Neural progenitor cell (in vitro differentiated cells): Measurements from ENCODE around the gene MYBPH. TPM values are rescaled to one million over a fixed set of nuclear protein-coding genes. Genes with fewer than 3 reads are reported as not detected.

Experiments used
- DNase-seq: peaks from one replicate; pipeline ENCODE4 v3.0.0-alpha.2; 2016; ENCODE audit warnings: low spot score
- H2AFZ ChIP-seq: fragments of 200-600 bp; sonication (generic); replicated peaks from 2 replicates; pipeline ENCODE4 v1.6.1; 2016; ENCODE audit warnings: antibody characterized with exemption
- H3F3A ChIP-seq: fragments of 200-600 bp; sonication (generic); 2 replicates; pipeline ENCODE4 v1.6.1; 2016; ENCODE audit warnings: antibody characterized with exemption, low read depth
- H3K27ac ChIP-seq: fragments of 200-600 bp; sonication (generic); 2 replicates; pipeline ENCODE4 v1.5.1; 2016; ENCODE audit warnings: mild to moderate bottlenecking
- H3K27me3 ChIP-seq: fragments of 200-600 bp; sonication (generic); 2 replicates; pipeline ENCODE4 v1.6.1; 2016; ENCODE audit warnings: mild to moderate bottlenecking, moderate library complexity
- H3K36me3 ChIP-seq: fragments of 200-600 bp; sonication (generic); 2 replicates; pipeline ENCODE4 v1.5.1; 2016
- H3K4me1 ChIP-seq: fragments of 200-600 bp; sonication (generic); 2 replicates; pipeline ENCODE4 v1.6.1; 2016; ENCODE audit warnings: mixed run types
- H3K4me2 ChIP-seq: fragments of 200-600 bp; sonication (generic); 2 replicates; pipeline ENCODE4 v1.6.1; 2016
- H3K4me3 ChIP-seq: fragments of 200-600 bp; sonication (generic); 2 replicates; pipeline ENCODE4 v1.5.1; 2016
- H3K79me2 ChIP-seq: fragments of 200-600 bp; sonication (generic); 2 replicates; pipeline ENCODE4 v1.6.1; 2016; ENCODE audit warnings: low read depth
- H3K9ac ChIP-seq: fragments of 200-600 bp; sonication (generic); 2 replicates; pipeline ENCODE4 v1.6.1; 2016
- H3K9me3 ChIP-seq: fragments of 200-600 bp; sonication (generic); 2 replicates; pipeline ENCODE4 v1.5.1; 2016; ENCODE audit warnings: low read depth
- H4K20me1 ChIP-seq: fragments of 200-600 bp; sonication (generic); 2 replicates; pipeline ENCODE4 v1.6.1; 2016; ENCODE audit warnings: low read depth
- H3K27ac Mint-ChIP-seq: 3 replicates; pipeline ENCODE4 v1.8.0; 2021; ENCODE audit warnings: mixed read lengths
- H3K27me3 Mint-ChIP-seq: 2 replicates; pipeline ENCODE4 v1.8.0; 2022; ENCODE audit warnings: low read depth, mild to moderate bottlenecking, inconsistent platforms, moderate library complexity, mixed read lengths; ENCODE audit not compliant: insufficient read depth
- H3K36me3 Mint-ChIP-seq: 3 replicates; pipeline ENCODE4 v1.8.0; 2021; ENCODE audit warnings: mixed read lengths
- H3K4me1 Mint-ChIP-seq: 3 replicates; pipeline ENCODE4 v1.8.0; 2021; ENCODE audit warnings: mixed read lengths
- H3K4me3 Mint-ChIP-seq: 3 replicates; pipeline ENCODE4 v1.8.0; 2021; ENCODE audit warnings: mild to moderate bottlenecking, moderate library complexity, mixed read lengths
- H3K9me3 Mint-ChIP-seq: 3 replicates; pipeline ENCODE4 v1.8.0; 2020; ENCODE audit warnings: mixed read lengths
- EZH2 ChIP-seq: fragments of 200-600 bp; sonication (generic); IDR thresholded peaks from 2 replicates; pipeline ENCODE4 v1.6.1; 2017; ENCODE audit warnings: antibody characterized with exemption, mild to moderate bottlenecking, moderate library complexity
- EZH2phosphoT487 ChIP-seq: fragments of 200-600 bp; sonication (generic); IDR thresholded peaks from 2 replicates; pipeline ENCODE4 v1.6.1; 2017; ENCODE audit warnings: antibody characterized with exemption
- total RNA-seq: library from RNA; depleted of rRNA; stranded (reverse); fragments of >200 nt; gene quantifications from 2 replicates; pipeline ENCODE4 v1.2.3, GENCODE V29; 2015; ENCODE audit warnings: low replicate concordance
- TF ChIP-seq, protein P1 (sequence below): fragments of 200-600 bp; sonication (generic); IDR thresholded peaks from 2 replicates; pipeline ENCODE4 v1.5.1; 2017; ENCODE audit warnings: antibody characterized with exemption, mild to moderate bottlenecking

Gene MYBPH
- total RNA-seq, 1 donor from 2014 or later, result not detected

GRCh38 chr1:203196371-203196770 lies 20.7 kb upstream of the MYBPH start:
- no peak for DNase-seq
- Histone ChIP-seq H3K36me3 (no peaks in the 10 kb centered on the region), H3K9me3 (no peaks in the 10 kb centered on the region), H3F3A (no peaks in the 10 kb centered on the region), H3K27me3 (no peaks in the 10 kb centered on the region), H3K4me3 (no peak overlapping the region), H3K79me2 (no peaks in the 10 kb centered on the region), H4K20me1 (no peaks in the 10 kb centered on the region), H3K4me1 (no peaks in the 10 kb centered on the region), H3K9ac (no peak overlapping the region), H3K4me2 (no peak overlapping the region), H2AFZ (no peak overlapping the region), H3K27ac (no peak overlapping the region)
- H3K4me3 Mint-ChIP-seq, result no peak overlapping the region
- H3K4me1 Mint-ChIP-seq, result peaks cover 5% of the 10 kb centered on the region
- TF ChIP-seq EZH2, result no peak
- TF ChIP-seq, protein P1, sequence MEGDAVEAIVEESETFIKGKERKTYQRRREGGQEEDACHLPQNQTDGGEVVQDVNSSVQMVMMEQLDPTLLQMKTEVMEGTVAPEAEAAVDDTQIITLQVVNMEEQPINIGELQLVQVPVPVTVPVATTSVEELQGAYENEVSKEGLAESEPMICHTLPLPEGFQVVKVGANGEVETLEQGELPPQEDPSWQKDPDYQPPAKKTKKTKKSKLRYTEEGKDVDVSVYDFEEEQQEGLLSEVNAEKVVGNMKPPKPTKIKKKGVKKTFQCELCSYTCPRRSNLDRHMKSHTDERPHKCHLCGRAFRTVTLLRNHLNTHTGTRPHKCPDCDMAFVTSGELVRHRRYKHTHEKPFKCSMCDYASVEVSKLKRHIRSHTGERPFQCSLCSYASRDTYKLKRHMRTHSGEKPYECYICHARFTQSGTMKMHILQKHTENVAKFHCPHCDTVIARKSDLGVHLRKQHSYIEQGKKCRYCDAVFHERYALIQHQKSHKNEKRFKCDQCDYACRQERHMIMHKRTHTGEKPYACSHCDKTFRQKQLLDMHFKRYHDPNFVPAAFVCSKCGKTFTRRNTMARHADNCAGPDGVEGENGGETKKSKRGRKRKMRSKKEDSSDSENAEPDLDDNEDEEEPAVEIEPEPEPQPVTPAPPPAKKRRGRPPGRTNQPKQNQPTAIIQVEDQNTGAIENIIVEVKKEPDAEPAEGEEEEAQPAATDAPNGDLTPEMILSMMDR, result peak; percentile 30
- peak overlapping the region; percentile 23 for H3K27ac Mint-ChIP-seq
- peaks cover 4% of the 10 kb centered on the region for H3K9me3 Mint-ChIP-seq
- peaks cover 5% of the 10 kb centered on the region for H3K27me3 Mint-ChIP-seq
- peaks cover 2% of the 10 kb centered on the region for H3K36me3 Mint-ChIP-seq

GRCh38 chr1:203190949-203191348 lies 15.3 kb upstream of the MYBPH start:
- no peaks in the 10 kb centered on the region for H3K27me3 ChIP-seq
- H3K79me2 ChIP-seq, result no peaks in the 10 kb centered on the region
- no peak overlapping the region for H3K27ac ChIP-seq
- Mint-ChIP-seq H3K36me3 (peaks cover 2% of the 10 kb centered on the region), H3K9me3 (no peaks in the 10 kb centered on the region), H3K4me1 (peaks cover 26% of the 10 kb centered on the region), H3K27me3 (peaks cover 4% of the 10 kb centered on the region), H3K27ac (no peak overlapping the region), H3K4me3 (no peak overlapping the region)
- DNase-seq, result no peak
- TF ChIP-seq EZH2 (no peak), EZH2phosphoT487 (no peak)
- TF ChIP-seq, protein P1, result no peak
- H3K9me3 ChIP-seq, result no peaks in the 10 kb centered on the region
- no peak overlapping the region for H3K4me3 ChIP-seq
- H4K20me1 ChIP-seq, result no peaks in the 10 kb centered on the region
- peaks cover 8% of the 10 kb centered on the region for H3F3A ChIP-seq
- peaks cover 19% of the 10 kb centered on the region for H3K4me1 ChIP-seq
- H2AFZ ChIP-seq, result no peak overlapping the region
- no peaks in the 10 kb centered on the region for H3K36me3 ChIP-seq
- no peak overlapping the region for H3K9ac ChIP-seq
- no peak overlapping the region for H3K4me2 ChIP-seq

- Histone ChIP-seq H3F3A (peaks cover 10% of the 10 kb centered on the region), H3K4me1 (peaks cover 29% of the 10 kb centered on the region), H3K4me2 (no peak overlapping the region), H3K9ac (no peak overlapping the region), H3K4me3 (no peak overlapping the region), H3K79me2 (no peaks in the 10 kb centered on the region), H3K36me3 (no peaks in the 10 kb centered on the region), H3K9me3 (no peaks in the 10 kb centered on the region), H4K20me1 (no peaks in the 10 kb centered on the region), H3K27ac (no peak overlapping the region), H2AFZ (no peak overlapping the region), H3K27me3 (no peaks in the 10 kb centered on the region)
- Mint-ChIP-seq H3K9me3 (no peaks in the 10 kb centered on the region), H3K4me1 (peaks cover 36% of the 10 kb centered on the region), H3K36me3 (peaks cover 2% of the 10 kb centered on the region), H3K27ac (no peak overlapping the region), H3K4me3 (no peak overlapping the region), H3K27me3 (peaks cover 7% of the 10 kb centered on the region)
- no peak for TF ChIP-seq EZH2
- TF ChIP-seq EZH2phosphoT487, result no peak
- TF ChIP-seq, protein P1, result no peak
- no peak for DNase-seq
These were observed 14.3 kb upstream of the MYBPH start for GRCh38 chr1:203189951-203190352.
